Left lung (tissue), 10 donors: Measurements from ENCODE around the gene NBL1. TPM values are rescaled to one million over a fixed set of nuclear protein-coding genes. Genes with fewer than 3 reads are reported as not detected.

ENCODE experiments used
- ATAC-seq: fragments of 200-7000 bp; cut with Tn5 transposase; one replicate; pipeline ENCODE4 v1.9.1; 2020; ENCODE audit warnings: moderate library complexity
- DNase-seq, 4 donors: peaks; one replicate each; pipeline ENCODE4 v3.0.0-alpha.2; 2013 to 2020
- H3K27ac ChIP-seq, 2 donors: fragments of 200-600 bp; sonication (generic) in 1 of 2; one replicate each; pipeline versions ENCODE4 v1.5.0 to v1.8.0; 2020 to 2021
- H3K27me3 ChIP-seq, 2 donors: fragments of 200-600 bp; sonication (generic) in 1 of 2; one replicate each; pipeline versions ENCODE4 v1.5.0 to v1.8.0; 2020 to 2021
- H3K36me3 ChIP-seq, 2 donors: fragments of 200-600 bp; sonication (generic) in 1 of 2; one replicate each; pipeline versions ENCODE4 v1.5.0 to v1.8.0; 2020 to 2021
- H3K4me1 ChIP-seq, 2 donors: fragments of 200-600 bp; one replicate each; pipeline ENCODE4 v1.8.0; 2021
- H3K4me3 ChIP-seq, 2 donors: fragments of 200-600 bp; sonication (generic) in 1 of 2; one replicate each; pipeline versions ENCODE4 v1.5.0 to v1.8.0; 2020 to 2021; ENCODE audit warnings: mild to moderate bottlenecking in 1 of 2
- H3K9me3 ChIP-seq, 2 donors: fragments of 200-600 bp; sonication (generic) in 1 of 2; one replicate each; pipeline versions ENCODE4 v1.5.0 to v1.8.0; 2020 to 2021
- CTCF ChIP-seq, 2 donors: fragments of 200-600 bp; sonication (generic) in 1 of 2; IDR thresholded peaks; one replicate each; pipeline versions ENCODE4 v1.5.0 to v1.8.0; 2021; ENCODE audit warnings: antibody characterized with exemption in 2 of 2
- intact Hi-C, 2 donors: fragments of 100-400 bp; cut with DNase I; formaldehyde crosslinking; loops; one replicate each; pipeline versions ENCODE4 v1.11.2 to v1.14.2; 2022
- polyA plus RNA-seq, 6 donors: library from polyadenylated mRNA; unstranded; fragments of 120-200 nt; gene quantifications; one replicate each; pipeline ENCODE4 v1.2.1, GENCODE V29; 2013; ENCODE audit not compliant: insufficient read length in 6 of 6
- total RNA-seq, 2 donors: library from RNA; stranded (reverse); fragmentation: NEBNext Ultra II Directional; extraction: Animal tissue kit (Norgen Biotek cat#: 25700); gene quantifications; one replicate each; pipeline ENCODE4 v1.2.1, GENCODE V29; 2021
- donor health status: DM: no; HTN: yes; CAD: no.
- donor health status: DM: no; HTN: no; CAD: no.

Gene NBL1
- total and polyA plus RNA-seq, 8 donors, result 69.1 to 180 (median 89.6) TPM

- H3K4me1 ChIP-seq, result peaks cover 13 to 19% of the 10 kb centered on the region in 2 donors
- intact Hi-C loops, result loop anchor here in 1 of 2 donors (10.0 kb wide), 1 partner anchor 310 kb away; no protein-coding TSS in a partner anchor
- H3K36me3 ChIP-seq, result no peaks in the 10 kb centered on the region
- peaks cover 0 to 6% of the 10 kb centered on the region in 2 donors for H3K27me3 ChIP-seq
- ATAC-seq (peak; percentile 1), DNase-seq (no peak)
- no peaks in the 10 kb centered on the region for H3K9me3 ChIP-seq
- no peak overlapping the region for H3K27ac ChIP-seq
- no peak for TF ChIP-seq CTCF (IDR thresholded peaks at IDR 0.05)
- no peak overlapping the region for H3K4me3 ChIP-seq
Measured at GRCh38 chr1:19654886-19655717, 11.0 kb downstream of the NBL1 start.

GRCh38 chr1:19655718-19656080, 11.6 kb downstream of the NBL1 start:
- H3K36me3 ChIP-seq, result no peaks in the 10 kb centered on the region
- TF ChIP-seq CTCF (IDR thresholded peaks at IDR 0.05), result no peak
- H3K27me3 ChIP-seq, result peaks cover 0 to 12% of the 10 kb centered on the region in 2 donors
- H3K4me1 ChIP-seq, result peaks cover 13 to 15% of the 10 kb centered on the region in 2 donors
- H3K27ac ChIP-seq, result no peak overlapping the region
- ATAC-seq (no peak), DNase-seq (no peak)
- intact Hi-C loops, result loop anchor here in 1 of 2 donors (10.0 kb wide), 1 partner anchor 311 kb away; no protein-coding TSS in a partner anchor
- H3K4me3 ChIP-seq, result no peak overlapping the region
- no peaks in the 10 kb centered on the region for H3K9me3 ChIP-seq

GRCh38 chr1:19656134-19656779, 12.1 kb downstream of the NBL1 start:
- TF ChIP-seq CTCF (IDR thresholded peaks at IDR 0.05), result no peak
- intact Hi-C loops, result loop anchor here in 1 of 2 donors (10.0 kb wide), 1 partner anchor 311 kb away; no protein-coding TSS in a partner anchor
- H3K27ac ChIP-seq, result no peak overlapping the region
- H3K27me3 ChIP-seq, result peaks cover 0 to 18% of the 10 kb centered on the region in 2 donors
- DNase-seq (no peak), ATAC-seq (no peak)
- peaks cover 10 to 13% of the 10 kb centered on the region in 2 donors for H3K4me1 ChIP-seq
- no peaks in the 10 kb centered on the region for H3K36me3 ChIP-seq
- no peak overlapping the region for H3K4me3 ChIP-seq
- no peaks in the 10 kb centered on the region for H3K9me3 ChIP-seq

- intact Hi-C loops, result loop anchor here in 1 of 2 donors (10.0 kb wide), 1 partner anchor 312 kb away; no protein-coding TSS in a partner anchor
- H3K36me3 ChIP-seq, result no peaks in the 10 kb centered on the region
- no peak for TF ChIP-seq CTCF (IDR thresholded peaks at IDR 0.05)
- no peak overlapping the region for H3K4me3 ChIP-seq
- H3K27ac ChIP-seq, result no peak overlapping the region
- DNase-seq (peak in 1 of 4 donors; percentile 2), ATAC-seq (no peak)
- H3K9me3 ChIP-seq, result no peaks in the 10 kb centered on the region
- peaks cover 0 to 24% of the 10 kb centered on the region in 2 donors for H3K27me3 ChIP-seq
- peaks cover 8 to 13% of the 10 kb centered on the region in 2 donors for H3K4me1 ChIP-seq
Measured at GRCh38 chr1:19656780-19657466, 12.8 kb downstream of the NBL1 start.
